Mucosa of descending colon (tissue), 3 donors: ENCODE measurements around the gene DOCK4. TPM values are rescaled to one million over a fixed set of nuclear protein-coding genes. Genes with fewer than 3 reads are reported as not detected.

Experiments used
- ATAC-seq: fragments of 200-7000 bp; cut with Tn5 transposase; one replicate; pipeline ENCODE4 v1.9.1; 2020; ENCODE audit warnings: mild to moderate bottlenecking, moderate library complexity
- DNase-seq, 3 donors: peaks; one replicate each; pipeline ENCODE4 v3.0.0-alpha.2; 2020
- H3K36me3 ChIP-seq: fragments of 200-600 bp; one replicate; pipeline ENCODE4 v1.8.0; 2021; ENCODE audit warnings: low read depth, mild to moderate bottlenecking
- H3K4me1 ChIP-seq: fragments of 200-600 bp; one replicate; pipeline ENCODE4 v1.8.0; 2021; ENCODE audit warnings: low read depth, mild to moderate bottlenecking
- H3K4me3 ChIP-seq: fragments of 200-600 bp; one replicate; pipeline ENCODE4 v1.8.0; 2021; ENCODE audit warnings: mild to moderate bottlenecking
- H3K9me3 ChIP-seq: fragments of 200-600 bp; one replicate; pipeline ENCODE4 v1.8.0; 2021; ENCODE audit warnings: mild to moderate bottlenecking
- intact Hi-C, 2 donors: fragments of 100-400 bp; cut with DNase I in 1 of 2; cut with micrococcal nuclease in 1 of 2; formaldehyde crosslinking; loops; one replicate each; pipeline versions ENCODE4 v1.11.0 to v1.11.1; 2022; cut with DNase I, micrococcal nuclease
- total RNA-seq, 3 donors: library from RNA; stranded (reverse); fragmentation: NEBNext Ultra II Directional in 2 of 3; extraction: Animal tissue kit (Norgen Biotek cat#: 25700) in 2 of 3; gene quantifications; one replicate each; pipeline versions ENCODE4 v1.2.1 to v1.2.4, GENCODE V29; 2021 to 2023
- TF ChIP-seq, protein P1 (sequence below): fragments of 200-600 bp; IDR thresholded peaks from one replicate; pipeline ENCODE4 v1.8.0; 2022; ENCODE audit warnings: antibody characterized with exemption, mild to moderate bottlenecking
- donor health status: DM: no; HTN: no; CAD: no; lungs with moderate emphysema.
- donor health status: DM: no; HTN: no; CAD: no.
- donor health status: DM: no; HTN: yes; CAD: no.

The DOCK4 gene
- total RNA-seq, 3 donors from 2014 or later: 9.2 to 18.4 (median 12.7) TPM

DNA sequence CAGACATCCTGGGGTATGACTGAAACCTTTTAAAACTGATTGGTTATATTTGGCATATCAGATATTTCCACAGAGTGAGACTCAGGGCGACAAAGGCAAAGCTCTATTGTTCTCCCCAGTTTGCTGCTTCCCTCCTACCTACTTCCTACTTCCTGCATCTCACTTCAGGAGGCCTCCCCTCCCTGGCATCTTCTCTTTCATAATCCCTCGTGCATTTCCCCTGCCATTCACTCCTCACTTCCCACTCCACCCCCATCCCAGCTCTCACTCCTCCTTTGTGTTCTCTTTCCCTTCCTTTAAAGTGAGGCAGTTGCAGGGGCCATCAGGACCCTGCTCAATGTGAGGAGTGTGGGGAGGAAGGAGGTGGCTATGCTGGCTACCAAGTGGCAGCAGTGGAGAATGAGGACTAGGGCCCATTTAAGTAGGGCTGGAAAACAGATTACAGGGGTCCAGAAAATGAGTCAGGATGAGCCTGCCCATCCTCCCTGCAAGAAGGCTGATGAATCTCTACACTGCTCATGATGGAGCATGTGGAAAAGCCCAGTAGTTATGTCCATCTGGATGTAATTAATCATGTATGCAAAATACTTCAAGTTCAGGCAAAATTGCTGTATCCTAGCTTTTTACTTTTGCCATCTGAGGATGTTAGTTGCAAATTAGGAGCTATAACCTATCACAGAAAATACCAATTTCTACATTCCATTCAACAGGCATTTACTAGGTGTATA, 332.1 kb downstream of the DOCK4 start:
- ATAC-seq (no peak), DNase-seq (no peak)
- H3K9me3 ChIP-seq: no peaks in the 10 kb centered on the region
- no peak overlapping the region for H3K4me3 ChIP-seq
- intact Hi-C loops: no loop called here
- TF ChIP-seq, protein P1, sequence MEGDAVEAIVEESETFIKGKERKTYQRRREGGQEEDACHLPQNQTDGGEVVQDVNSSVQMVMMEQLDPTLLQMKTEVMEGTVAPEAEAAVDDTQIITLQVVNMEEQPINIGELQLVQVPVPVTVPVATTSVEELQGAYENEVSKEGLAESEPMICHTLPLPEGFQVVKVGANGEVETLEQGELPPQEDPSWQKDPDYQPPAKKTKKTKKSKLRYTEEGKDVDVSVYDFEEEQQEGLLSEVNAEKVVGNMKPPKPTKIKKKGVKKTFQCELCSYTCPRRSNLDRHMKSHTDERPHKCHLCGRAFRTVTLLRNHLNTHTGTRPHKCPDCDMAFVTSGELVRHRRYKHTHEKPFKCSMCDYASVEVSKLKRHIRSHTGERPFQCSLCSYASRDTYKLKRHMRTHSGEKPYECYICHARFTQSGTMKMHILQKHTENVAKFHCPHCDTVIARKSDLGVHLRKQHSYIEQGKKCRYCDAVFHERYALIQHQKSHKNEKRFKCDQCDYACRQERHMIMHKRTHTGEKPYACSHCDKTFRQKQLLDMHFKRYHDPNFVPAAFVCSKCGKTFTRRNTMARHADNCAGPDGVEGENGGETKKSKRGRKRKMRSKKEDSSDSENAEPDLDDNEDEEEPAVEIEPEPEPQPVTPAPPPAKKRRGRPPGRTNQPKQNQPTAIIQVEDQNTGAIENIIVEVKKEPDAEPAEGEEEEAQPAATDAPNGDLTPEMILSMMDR: no peak
- peaks cover 5% of the 10 kb centered on the region for H3K4me1 ChIP-seq
- H3K36me3 ChIP-seq: no peaks in the 10 kb centered on the region

DNA sequence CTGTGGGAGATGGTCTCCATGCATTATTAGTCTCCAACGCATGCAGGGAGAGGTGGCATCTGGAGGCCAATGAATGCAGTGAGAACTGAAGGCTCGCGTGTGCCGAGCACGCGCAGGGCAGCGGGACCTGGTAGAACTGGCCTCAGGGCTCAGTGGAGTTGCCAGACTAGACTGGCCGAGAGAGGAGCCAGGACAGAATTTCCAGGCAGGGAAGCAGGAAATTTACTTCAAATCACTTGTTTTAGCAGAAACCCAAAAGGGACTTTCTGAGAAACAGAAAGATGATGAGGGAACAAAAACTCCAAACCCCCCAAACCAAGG, 332.9 kb downstream of the DOCK4 start:
- ATAC-seq: no peak
- TF ChIP-seq, protein P1: no peak

DNA sequence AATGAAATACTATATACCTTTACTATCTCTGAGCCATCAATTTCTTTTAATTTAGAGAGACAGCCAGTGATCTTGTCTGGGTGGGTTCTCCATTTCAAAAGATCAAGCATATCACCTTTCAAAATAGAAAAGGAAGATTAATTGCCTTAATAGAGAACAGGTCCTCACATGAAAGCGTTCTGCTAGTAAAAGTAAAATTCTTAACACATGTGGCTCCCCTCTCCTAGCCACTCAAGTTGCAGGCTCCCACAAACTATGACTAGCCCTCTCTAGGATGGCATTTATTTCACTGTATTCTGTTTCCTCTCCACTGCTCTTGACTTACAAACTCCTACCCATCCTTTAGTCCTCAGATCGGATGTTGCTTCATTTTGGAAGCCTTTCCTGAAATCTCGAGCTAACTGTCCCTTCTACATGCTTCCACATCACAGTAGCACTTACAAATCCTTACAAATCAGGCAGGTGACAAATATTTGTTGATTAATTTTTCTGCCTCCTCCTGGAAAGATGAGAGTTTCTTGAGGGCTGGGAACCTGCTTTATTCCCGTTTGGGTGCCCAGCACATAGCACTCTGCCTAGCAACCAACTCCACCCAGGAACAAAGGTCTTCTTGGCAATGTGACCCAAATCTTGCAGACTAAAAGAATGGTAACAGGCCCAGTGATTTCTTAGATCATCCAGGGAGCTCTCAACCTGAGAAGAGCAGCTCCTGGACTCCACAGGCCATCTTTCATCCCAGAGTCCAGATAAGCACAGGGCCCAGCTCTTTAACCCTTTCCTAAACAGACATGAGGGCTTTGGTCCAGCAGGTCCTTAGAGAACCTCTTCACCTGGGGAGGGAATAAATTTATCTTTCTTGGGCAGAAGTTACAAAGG, 333.5 kb downstream of the DOCK4 start:
- no peaks in the 10 kb centered on the region for H3K36me3 ChIP-seq
- TF ChIP-seq, protein P1: no peak
- H3K4me3 ChIP-seq: no peak overlapping the region
- peak in 1 of 3 donors; percentile 32 for DNase-seq
- H3K9me3 ChIP-seq: no peaks in the 10 kb centered on the region
- peak; percentile 52 for ATAC-seq
- intact Hi-C loops: no loop called here
- peaks cover 5% of the 10 kb centered on the region for H3K4me1 ChIP-seq

More for the DNA sequence above, 332.9 kb downstream of the DOCK4 start:
- Histone ChIP-seq H3K4me1 (peaks cover 5% of the 10 kb centered on the region), H3K36me3 (no peaks in the 10 kb centered on the region), H3K9me3 (no peaks in the 10 kb centered on the region), H3K4me3 (no peak overlapping the region)
- intact Hi-C loops: no loop called here
- DNase-seq: no peak

DNA sequence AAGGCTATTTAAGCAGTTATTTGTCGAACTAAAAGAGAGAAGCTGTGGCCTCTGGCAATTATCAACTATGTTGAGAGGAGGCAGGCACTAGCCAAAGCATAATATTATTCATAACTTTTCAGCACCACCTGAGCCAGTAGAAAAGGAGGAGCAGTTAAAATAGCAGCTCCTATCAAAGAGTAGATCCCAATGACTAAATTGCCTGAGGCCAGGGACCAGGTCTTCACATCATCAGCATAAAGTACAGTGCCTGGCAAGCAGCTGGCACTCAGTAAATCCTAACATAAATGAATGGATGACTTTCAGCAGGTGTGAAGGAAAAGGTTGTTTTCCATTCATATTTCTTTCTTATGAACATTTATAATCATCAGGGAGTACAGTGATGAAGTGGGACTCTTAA, 334.9 kb downstream of the DOCK4 start:
- intact Hi-C loops: no loop called here
- Histone ChIP-seq H3K9me3 (no peaks in the 10 kb centered on the region), H3K4me1 (peaks cover 5% of the 10 kb centered on the region), H3K4me3 (no peak overlapping the region), H3K36me3 (no peaks in the 10 kb centered on the region)
- TF ChIP-seq, protein P1: no peak
- ATAC-seq (no peak), DNase-seq (no peak)

DNA sequence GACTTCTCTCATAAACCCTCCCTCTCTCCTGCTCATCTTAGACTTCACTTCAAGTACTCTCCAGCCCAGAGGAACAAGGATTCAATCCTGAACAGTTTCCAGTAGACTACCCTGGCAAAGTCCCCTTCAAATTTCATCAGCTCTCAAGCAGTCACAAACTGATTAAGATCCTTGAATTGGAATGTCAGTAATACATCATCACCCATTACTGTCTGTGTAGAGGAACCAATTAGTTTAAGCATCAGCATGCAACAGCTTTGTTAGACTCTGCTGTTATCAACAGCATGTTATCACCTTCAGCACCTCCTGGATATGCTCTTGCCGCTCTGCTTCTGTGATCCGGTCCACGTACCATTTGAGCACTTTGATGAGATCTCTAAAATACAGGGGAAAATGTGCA, 336.9 kb downstream of the DOCK4 start:
- no peak overlapping the region for H3K4me3 ChIP-seq
- TF ChIP-seq, protein P1: no peak
- ATAC-seq (no peak), DNase-seq (no peak)
- intact Hi-C loops: no loop called here
- H3K36me3 ChIP-seq: no peaks in the 10 kb centered on the region
- H3K9me3 ChIP-seq: no peaks in the 10 kb centered on the region
- peaks cover 5% of the 10 kb centered on the region for H3K4me1 ChIP-seq
